Measurements from ENCODE around the gene OSER1.

The OSER1 gene

DNA sequence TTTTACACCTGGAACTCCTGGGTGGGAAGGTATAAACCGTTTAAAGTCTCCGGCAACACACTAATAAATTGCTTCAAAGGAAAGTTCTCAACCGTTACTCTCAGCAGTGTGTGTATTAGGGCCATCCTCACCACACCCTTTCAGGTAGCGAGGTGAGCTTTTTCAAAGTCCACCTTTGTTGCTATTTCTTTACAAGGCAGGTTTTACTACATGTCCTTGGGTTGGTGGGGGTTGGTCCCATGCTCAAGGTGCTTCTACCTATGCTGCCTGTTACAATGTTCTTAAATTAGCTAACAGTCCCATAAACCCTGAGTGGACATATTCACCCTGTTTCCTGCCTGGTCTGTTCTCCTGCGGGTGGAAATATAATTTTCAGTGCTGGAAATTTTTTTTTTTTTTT is 13.2 kb upstream of the OSER1 start:
- no peak for DNase-seq

DNA sequence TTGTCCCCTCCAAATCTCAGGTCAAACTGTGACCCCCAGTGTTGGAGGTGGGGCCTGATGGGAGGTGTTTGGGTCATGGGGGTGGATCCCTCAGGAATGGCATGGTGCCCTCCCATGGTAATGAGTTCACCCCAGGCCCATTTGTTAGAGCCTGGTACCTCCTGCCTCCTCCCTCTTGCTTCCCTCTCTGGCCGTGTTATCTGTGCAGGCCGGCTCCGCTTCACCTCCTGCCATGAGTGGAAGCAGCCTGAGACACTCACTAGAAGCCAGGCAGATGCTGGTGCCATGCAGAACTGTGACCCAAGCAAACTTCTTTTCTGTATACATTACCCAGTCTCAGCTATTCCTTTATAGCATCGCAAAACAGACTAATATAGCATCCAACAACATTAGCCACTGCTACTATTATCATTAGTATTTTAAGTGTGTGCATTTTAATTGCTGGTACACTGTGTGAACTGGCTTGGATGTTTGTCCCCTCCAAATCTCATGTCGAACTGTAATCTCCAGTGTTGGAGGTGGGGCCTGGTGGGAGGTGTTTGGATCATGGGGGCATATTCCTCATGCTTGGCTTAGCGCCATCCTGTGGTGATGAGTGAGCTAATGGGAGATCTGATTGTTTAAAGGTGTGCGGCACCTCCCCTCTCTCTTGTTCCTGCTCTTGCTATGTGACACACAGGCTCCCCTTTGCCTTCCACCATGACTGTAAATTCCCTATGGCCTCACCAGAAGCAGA is 12.2 kb upstream of the OSER1 start:
- DNase-seq, result no peak

DNA sequence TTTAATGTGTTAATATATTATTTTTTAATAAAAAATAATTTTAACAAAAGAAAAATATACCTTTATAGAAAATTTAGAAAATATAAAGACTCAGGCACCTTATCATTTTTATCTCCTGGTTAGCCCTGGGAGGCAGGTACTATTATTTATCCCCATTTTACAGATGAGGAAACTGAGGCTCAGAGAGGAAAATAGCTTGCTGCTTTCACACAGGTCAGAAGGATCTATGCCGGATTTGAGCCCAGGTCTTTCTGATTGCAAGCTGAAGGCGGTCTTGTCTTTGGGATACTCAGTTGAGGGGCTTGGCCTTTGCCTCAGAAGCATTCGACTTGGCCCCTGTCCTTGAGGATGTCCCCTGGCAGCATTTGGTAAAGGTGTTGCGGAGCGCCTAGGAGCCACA is 11.5 kb upstream of the OSER1 start:
- no peak for DNase-seq

DNA sequence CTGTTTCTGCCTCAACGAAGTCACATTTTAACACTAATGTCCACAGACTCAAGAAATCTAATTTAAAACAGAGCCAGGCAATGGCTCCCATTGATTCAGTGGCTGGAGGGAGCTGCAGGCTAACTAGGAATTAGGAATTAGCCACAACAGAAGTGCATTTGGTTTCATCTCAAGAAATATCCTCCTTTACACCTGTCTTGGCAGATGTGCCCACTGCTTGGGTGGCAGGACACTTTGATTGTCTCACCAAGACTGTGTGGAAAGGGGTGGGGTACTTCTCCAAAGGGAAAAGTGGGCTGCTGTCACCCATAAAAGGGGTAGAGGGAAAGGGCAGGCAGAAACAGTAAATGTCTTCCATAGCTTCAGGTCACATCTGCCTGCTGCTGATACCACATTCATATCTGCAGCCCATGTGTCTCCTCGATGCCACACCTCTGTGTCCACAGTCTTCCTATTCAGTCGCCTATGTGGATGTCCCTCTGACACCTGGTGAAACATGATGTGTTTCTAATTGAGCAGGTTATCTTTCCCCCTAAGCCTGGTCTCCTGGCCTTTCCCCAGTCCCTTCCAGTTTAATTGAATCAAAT is 10.9 kb upstream of the OSER1 start:
- no peak for DNase-seq

DNA sequence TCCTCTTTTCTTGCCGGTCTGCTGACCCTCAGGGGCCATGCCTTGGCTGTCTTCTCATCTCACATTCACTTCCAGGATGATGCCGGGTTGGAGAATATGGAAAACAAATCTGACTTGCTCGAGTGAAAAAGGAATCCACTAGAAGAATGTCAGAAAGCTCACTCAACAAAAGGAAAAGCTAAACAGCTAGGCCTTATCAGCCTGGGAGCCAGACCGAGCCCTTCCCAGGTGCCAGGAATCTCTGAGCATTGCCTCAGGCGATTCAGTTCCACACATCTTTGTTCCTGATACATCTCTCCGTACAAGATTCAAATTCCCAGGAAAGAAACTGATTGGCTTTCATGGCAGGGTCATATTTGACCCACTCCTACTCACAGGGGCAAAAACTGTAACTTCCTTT is 9.2 kb upstream of the OSER1 start:
- no peak for DNase-seq

DNA sequence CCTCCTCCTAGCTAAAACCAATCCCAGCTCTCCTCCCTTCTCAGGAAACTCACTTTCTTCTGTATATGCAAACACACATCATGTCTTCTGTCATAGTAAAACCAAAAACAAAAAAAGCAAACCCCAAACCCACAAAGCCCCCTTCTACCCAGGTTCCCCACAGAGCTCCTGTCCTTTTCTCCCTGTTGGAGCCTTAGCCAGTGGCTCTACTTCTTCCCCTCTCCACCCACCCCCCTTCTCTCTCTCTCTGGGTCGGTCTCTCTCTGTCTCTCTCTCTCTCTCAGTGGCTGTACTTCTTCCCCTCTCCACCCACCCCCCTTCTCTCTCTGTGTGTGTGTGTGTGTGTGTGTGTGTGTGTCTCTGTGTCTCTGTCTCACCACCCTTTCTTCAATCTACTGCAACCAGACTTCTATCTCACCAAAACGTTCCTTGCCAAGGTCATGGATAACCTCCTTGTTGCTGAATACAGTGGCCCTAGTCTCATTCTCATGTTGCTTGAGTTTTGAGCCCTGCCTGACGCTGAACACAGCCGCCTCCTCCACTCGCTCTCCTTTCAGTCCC is 8.7 kb upstream of the OSER1 start:
- peak in 1 of 2 donors; percentile 39 for DNase-seq

DNA sequence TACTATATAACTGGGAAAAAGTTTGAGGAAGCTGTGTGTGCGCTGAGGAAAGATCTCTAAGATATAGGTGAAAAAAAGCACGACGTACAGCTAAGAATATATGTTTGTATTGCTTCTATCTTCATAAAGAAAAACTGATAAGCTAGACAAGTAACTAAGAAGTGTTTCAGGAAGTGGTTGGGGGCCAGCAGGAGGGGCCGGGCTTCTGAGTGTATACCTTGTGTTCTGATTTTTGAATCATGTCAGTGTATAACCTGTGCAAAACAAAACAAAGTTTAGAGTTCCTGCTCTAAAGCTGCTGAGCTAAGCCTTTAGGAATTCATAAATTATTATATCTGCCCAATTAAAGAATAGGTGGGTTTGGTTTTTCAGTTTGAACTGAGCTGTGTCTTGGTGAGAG is 7.9 kb upstream of the OSER1 start:
- DNase-seq, result peak; percentile 40 to 52

DNA sequence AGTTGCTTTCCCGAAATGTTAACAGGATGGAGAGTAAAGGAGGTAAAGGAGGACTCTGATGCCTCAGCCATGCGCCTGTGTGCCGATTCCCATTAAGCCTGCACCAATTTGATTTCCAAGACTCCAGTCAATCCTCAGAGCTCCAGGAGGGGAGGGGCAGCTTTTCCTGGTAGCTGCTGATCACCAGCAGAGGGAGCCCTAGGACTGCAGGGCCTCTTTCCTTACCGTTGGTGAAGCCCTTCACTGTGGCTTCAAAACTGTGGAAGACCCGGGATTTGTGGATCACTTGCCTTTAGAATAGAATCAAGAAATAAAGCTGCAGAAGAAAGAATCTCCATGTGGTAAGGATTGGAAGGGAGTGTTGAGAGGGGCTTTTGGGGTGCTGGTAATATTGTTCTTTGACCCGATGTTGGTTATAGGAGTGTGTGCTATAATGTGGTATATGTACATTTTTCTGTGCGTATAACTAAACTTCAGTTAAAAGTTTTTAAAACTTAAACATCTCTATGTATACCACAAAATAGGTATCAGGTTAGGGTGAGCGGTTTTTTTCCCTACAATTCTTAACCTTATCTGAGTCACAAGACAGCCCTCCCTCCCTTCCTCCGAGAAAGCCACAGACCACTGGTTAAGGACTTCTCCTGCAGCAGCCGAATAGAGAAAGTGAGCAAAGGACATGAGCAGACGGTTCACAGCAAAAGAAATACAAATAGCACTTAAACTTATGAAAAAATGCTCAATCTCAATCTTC is 6.9 kb upstream of the OSER1 start:
- peak; percentile 75 to 77 for DNase-seq

DNA sequence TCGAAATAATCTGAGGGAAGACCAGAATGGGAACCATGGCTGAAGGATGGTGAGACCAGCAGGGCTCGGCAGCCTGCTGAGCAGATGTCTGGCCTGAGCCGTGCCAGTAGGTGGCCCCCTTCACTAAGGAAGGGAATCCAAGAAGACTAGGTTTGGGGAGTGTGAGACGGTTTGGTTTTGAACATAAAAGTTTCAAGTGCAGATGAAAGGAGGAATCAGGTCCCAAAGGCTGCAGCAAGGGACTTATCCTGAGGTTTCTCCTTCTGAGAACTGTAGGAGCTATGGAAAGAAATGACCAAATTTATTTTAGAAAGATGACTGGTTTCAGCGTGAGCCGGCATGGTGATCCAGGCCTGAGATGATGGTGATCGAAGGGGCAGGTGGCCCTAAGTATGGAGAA is 4.6 kb upstream of the OSER1 start:
- DNase-seq, result peak; percentile 78 to 80

DNA sequence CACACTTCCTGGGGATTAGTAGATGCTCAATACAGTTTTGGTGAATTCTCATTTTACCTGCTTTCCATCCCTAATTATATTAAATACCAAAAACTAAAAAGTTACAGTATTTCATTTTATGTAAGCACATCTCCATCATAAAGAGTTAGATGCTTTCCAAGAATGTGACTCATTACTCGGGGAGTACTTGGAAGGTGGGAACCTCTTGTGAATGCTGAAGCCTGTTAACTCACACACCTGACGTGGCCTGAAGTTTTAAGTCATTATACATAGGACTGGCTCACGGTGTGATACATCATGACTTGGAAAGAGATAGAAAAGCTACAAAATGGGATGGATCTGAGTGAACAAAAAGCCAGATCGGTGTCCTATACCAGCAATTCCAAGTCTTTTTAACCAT is 2.2 kb upstream of the OSER1 start:
- no peak for DNase-seq

DNA sequence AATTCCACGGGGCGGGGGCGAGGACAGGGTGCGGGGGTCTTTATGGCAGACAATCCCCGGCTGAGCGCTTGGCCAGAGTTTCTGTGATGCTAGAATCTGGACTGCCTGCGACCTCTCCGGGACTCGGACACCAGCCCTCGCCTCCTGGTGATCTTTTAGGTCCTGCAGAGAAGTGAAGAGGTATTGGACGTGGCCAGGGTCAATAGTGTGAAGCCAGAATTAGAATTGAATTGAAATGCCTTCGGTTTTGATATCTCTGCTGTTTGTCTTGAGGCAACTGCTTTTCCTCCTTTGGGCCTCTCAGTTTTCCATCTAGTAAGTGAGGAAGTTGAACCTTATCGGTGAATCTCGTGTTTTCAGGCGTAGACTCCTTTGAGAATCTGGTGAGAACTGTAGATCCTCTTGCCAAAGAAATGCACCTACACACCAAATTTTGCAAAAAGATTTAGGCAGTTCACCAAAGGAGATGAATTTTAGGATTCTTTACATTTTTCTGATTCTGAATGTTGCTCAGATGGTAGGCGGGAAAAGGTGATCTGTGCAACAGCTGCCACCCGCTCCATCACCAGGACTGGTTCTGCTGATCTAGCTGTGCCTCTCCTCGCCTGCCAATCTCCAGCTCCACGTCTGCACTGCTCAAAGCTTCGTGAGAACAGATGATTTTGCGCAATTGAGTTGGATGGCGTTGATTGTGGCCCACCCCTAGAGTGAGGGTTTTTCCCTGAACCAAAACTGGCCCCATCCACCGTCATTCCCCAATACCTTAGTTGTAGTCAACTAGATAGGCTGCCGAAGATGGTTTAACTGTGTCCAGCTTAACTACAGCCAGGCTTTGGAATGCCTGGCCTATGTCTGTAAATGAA is 837 bp upstream of the OSER1 start:
- peak in 1 of 2 donors; percentile 16 for DNase-seq

DNA sequence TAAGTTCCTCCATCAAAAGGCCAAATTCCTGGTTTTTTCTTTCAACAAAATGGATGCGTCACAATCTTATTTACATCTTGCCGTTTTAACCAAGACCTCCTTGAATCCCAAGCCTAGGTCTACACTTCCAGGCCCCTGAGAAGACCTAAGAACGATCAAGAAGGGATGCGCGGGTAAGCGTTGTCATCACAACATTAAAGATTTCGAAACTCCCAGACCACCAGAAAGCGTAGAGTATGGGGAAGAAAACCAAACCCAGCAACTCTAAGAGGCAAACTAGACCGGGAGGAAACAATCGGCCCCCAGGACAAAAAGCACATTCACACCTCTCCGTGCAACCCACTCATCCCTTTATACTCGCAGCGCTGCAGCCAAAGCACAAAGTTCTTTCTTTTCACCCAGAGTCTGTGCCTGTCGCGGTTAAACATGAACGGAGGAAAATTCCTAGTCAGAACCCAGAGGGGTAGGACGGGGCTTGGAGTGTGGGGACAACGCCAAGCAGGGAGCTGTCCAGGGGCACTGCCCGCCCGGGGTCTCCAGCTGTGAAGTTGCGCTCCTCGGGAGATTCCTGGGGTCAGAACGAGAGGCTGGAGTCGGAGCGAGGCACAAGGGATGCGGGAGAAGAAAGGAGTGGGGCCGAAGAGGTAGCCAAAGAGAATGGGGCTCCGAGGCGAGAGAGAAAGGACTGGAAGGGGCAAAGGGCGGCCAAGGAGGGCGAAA is 725 bp downstream of the OSER1 start:
- DNase-seq, result no peak

DNA sequence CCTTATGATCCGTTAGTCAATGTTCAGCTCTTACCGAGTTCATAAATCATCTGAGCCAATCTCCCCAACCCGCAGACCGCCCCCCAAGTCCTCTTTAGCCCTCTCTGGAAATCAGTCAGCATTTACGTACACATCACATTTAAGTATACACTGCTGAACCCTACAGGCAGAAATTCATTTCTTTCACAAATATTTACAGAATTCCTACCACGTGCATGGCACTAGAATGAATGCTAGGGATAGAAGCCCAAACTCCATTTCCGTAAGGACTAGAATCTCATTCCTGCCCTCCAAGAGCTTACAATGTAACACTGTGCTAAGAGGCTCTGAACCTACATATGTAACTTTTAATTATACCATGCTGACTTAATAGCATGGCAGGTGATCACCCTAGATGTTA is 1.8 kb downstream of the OSER1 start:
- no peak for DNase-seq

DNA sequence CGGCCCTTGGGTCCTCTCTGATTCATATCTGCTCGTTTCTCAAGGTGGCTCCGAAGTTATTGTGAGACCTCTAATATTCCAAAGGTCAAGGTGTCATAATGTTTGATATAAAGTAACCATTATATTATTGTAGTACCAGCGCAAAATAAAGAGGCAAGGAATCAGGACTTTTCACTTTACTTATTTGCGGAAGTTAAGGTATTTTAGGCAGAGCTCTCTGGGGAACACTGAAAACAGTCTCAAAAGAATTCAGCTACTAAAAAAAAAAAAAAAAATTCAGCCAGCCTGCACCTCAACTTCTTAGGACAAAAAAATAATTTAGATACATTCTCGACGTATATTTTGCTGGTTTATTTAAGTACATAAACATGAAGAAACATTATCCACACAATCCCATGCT is 2.4 kb downstream of the OSER1 start:
- DNase-seq, result no peak

DNA sequence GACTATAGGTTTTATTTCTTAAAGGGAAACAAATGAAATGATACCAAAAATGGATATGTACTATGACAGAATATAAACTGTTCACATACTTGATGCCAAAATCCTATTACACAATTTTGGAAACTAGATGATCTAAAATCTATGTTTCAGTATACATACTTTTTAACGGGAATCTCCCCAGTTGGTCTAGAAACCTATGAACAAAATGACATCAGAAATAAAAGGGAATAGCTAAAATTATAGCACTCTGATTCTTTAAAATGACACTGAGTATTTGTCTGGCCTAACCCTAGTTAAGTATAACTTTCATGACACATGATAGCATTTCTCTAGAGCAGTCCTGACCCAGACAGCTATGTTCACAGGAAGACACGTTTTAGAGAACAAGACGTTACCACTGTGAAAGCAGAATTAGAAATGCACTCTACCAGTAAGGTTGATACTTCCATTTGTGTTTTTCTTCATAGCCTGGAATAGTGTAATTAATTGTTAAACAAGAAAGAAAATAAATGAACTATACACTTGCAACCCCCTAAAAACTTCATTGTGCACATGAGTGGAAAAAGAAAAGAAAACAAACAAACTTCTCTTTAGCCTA is 3.3 kb downstream of the OSER1 start:
- no peak for DNase-seq

DNA sequence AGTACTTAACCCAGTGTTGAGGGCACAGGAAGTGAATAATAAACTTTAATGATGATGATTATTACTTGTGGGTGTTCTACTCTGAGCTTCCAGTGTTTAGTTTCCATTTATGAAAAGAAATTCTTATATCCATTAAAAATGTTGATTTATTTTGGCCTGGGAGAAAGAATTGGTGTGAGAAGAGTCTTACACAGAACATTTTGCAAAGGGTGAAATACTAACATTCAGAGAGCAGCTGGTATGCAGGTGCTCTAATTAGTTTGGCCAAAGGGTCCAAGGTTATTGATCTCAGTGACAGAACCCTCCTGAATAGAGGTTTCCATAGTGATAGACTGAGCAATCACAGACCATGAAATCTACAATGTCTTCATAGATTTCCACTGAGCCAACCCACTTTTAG is 4.4 kb downstream of the OSER1 start:
- DNase-seq, result no peak

DNA sequence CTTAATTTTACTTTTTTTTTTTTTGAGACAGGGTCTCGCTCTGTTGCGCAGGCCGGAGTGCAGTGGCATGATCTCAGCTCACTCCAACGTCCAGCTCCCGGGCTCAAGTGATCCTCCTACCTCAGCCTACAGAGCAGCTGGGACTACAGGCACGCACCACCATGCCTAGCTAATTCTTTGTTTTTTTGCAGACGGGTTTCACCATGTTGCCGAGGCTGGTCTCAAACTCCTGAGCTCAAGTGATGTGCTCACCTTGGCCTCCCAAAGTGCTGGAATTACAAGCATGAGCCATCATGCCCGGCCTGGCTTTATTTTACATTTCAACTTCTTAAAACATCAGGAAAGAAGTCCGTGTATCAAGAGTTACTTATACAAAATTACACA is 5.7 kb downstream of the OSER1 start:
- DNase-seq, result no peak

DNA sequence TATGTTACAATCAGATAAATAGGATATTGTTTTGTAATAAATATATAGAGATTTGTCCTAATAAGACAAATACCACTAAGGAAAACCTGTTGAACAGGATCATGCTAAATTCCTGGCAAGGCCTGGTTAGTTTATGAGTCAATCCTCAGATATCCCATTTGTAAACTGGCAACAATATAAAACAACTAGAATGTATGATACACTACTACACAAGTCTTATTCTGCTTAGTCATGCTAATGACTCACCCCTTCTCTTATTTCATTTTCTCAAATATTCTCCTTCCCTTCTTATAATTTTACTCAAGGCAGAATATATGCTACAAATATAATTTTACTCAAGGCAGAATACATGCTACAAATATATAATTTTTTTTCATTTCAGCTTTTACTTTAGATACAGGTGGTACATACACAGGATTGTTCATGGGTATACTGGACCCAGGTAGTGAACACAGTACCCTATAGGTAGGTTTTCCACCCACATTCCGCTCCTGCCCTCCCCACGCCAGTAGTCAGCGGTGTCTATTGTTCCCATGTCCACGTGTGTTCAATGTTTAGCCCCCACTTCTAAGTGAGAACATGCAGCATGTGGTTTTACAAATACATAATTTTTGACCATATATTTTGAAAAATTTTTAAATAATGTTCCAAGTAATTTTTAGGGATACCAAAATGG is 6.3 kb downstream of the OSER1 start:
- DNase-seq, result no peak

DNA sequence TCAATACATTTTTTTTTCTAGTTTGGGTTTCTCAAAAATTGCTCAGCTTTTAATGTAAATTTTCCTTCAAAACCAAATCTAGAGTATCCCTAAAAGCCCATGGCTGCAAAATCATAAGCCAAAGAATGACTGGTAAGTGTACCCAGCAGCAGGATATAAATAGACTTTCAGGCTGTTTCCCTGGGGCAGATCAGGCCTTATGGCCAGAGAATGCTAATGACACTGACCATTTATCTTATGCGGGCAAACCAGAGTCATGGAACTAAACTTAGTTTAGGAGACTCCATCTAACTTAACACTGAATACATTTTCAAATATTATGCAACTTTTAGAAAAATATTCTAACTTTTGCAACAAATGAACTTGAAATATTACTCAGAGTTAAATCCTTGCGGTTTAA is 7.4 kb downstream of the OSER1 start:
- DNase-seq, result no peak

DNA sequence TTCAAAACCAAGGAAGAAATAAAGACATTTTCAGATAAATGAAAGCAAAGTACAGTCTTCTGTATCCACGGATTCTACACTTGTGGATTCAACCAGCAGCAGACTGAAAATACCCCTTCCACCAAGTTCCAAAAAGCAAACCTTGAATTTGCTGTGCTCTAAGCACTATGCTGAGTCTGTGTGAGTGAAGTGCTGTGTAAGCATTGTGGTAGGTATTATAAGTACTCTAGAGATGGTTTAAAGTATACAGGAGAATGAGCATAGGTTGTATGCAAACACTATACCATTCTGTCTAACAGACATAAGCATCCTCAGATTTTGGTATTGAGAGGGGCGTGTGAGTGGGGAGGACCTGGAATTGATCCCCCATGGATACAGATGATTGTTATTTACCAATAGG is 9.6 kb downstream of the OSER1 start:
- DNase-seq, result no peak

DNA sequence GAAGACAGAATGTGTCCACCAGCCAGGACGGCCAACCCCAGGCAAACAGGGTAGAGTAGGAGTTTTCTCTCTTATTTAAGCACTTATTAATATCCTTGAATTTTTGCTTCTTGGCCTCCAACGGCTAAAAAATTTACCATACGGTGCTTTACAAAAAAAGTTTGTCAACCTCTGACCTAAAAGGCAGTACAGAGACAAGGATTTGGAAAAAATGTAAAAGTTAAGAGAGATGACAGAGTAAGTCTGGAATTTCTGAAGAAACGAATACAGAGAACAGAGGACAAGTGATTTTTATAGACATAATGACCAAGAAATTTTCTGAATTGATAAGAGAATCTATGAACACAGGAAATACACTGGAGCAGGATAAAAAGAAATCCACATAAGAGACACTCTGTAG is 10.2 kb downstream of the OSER1 start:
- DNase-seq, result no peak

All from CD4-positive, alpha-beta T cell treated with Interleukin-4 for 1 hour (primary cell).